ENCODE measurements around the gene PABPN1L. TPM values are rescaled to one million over a fixed set of nuclear protein-coding genes. Genes with fewer than 3 reads are reported as not detected.

Gene PABPN1L
- total and polyA plus RNA-seq, 10 of the 15 experiments (the other 5 are each of a cell fraction or from before 2014, with no cell fraction given), result not detected

DNA sequence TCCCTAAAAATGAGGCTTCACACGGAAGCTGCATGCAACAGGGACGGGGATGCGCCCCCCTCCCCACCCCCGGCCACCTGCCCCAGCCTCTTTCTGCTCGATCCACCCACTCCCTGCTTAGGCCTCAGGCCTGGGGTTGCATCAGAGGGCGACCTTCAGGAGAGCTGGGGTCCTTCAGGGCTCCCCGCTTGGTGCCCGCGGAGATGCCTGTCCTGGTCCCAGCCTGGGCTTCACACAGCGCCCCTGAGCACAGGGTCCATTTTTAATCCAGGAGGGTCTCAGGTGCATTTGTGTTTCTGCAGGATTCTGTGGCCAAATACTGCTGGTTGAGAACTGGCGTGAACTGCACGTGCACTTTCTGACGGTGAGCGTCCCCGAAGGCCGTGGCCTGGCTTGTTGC is 47.3 kb downstream of the PABPN1L start:
- DNase-seq (ENCODE audit: low read depth, low spot score), result no peak
- no peak for FAIRE-seq
- ChIA-PET RAD21 (ENCODE audit: unreplicated experiment) (no interaction called here), CTCF (interaction anchor here (0.6 kb wide), 1 partner anchor 48 kb away, joined by 3 read pairs; no protein-coding TSS in a partner anchor), SMC1A (ENCODE audit: uncharacterized antibody, unreplicated experiment) (interaction anchor here (0.7 kb wide), 1 partner anchor 38 kb away, joined by 3 read pairs; the partner anchor contains the start of genes GALNS and TRAPPC2L), POLR2A (interaction anchor here (0.7 kb wide), 1 partner anchor 32 kb away, joined by 3 read pairs; no protein-coding TSS in a partner anchor)
- Histone ChIP-seq H3K36me3 (ENCODE audit: control insufficient read depth in 2 of 2, insufficient read depth in 2 of 2, low read length in 1 of 2) (no peaks in the 10 kb centered on the region), H4K20me1 (ENCODE audit: control insufficient read depth, insufficient read depth) (no peaks in the 10 kb centered on the region), H3K79me2 (ENCODE audit: control insufficient read depth, insufficient read depth, low read length) (no peaks in the 10 kb centered on the region), H3K27ac (ENCODE audit: control insufficient read depth, insufficient read depth) (no peak overlapping the region), H2AFZ (ENCODE audit: control insufficient read depth, low read depth, low read length) (no peak overlapping the region), H3K9ac (ENCODE audit: control insufficient read depth, insufficient read depth, low read length) (no peak overlapping the region), H3K9me3 (replicated peaks; ENCODE audit: control insufficient read depth, insufficient read depth, low read length) (no peaks in the 10 kb centered on the region), H3K4me3 (no peak overlapping the region), H3K27me3 (replicated peaks in 1 of 2; ENCODE audit: control insufficient read depth in 2 of 2, insufficient read depth in 2 of 2, low read length in 1 of 2) (no peaks in the 10 kb centered on the region), H3K4me1 (ENCODE audit: control insufficient read depth, insufficient read depth, low read length) (no peaks in the 10 kb centered on the region), H3K4me2 (ENCODE audit: control insufficient read depth, insufficient read depth) (no peak overlapping the region)
- no peak for ATAC-seq
- no peak for TF ChIP-seq YY1 (IDR thresholded peaks at IDR 0.05; ENCODE audit: low read depth, low read length)
- TF ChIP-seq, protein P1, sequence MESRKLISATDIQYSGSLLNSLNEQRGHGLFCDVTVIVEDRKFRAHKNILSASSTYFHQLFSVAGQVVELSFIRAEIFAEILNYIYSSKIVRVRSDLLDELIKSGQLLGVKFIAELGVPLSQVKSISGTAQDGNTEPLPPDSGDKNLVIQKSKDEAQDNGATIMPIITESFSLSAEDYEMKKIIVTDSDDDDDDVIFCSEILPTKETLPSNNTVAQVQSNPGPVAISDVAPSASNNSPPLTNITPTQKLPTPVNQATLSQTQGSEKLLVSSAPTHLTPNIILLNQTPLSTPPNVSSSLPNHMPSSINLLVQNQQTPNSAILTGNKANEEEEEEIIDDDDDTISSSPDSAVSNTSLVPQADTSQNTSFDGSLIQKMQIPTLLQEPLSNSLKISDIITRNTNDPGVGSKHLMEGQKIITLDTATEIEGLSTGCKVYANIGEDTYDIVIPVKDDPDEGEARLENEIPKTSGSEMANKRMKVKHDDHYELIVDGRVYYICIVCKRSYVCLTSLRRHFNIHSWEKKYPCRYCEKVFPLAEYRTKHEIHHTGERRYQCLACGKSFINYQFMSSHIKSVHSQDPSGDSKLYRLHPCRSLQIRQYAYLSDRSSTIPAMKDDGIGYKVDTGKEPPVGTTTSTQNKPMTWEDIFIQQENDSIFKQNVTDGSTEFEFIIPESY (IDR thresholded peaks at IDR 0.05), result no peak
- TF ChIP-seq NFXL1 (IDR thresholded peaks at IDR 0.05; ENCODE audit: borderline replicate concordance), result no peak
- no peak for TF ChIP-seq POLR2A (IDR thresholded peaks at IDR 0.05; ENCODE audit: low read depth, low read length)
- no peak for TF ChIP-seq PAX8 (IDR thresholded peaks at IDR 0.05)
- no peak for TF ChIP-seq SIN3A (IDR thresholded peaks at IDR 0.05; ENCODE audit: low read depth, low read length)
- TF ChIP-seq, protein P2, sequence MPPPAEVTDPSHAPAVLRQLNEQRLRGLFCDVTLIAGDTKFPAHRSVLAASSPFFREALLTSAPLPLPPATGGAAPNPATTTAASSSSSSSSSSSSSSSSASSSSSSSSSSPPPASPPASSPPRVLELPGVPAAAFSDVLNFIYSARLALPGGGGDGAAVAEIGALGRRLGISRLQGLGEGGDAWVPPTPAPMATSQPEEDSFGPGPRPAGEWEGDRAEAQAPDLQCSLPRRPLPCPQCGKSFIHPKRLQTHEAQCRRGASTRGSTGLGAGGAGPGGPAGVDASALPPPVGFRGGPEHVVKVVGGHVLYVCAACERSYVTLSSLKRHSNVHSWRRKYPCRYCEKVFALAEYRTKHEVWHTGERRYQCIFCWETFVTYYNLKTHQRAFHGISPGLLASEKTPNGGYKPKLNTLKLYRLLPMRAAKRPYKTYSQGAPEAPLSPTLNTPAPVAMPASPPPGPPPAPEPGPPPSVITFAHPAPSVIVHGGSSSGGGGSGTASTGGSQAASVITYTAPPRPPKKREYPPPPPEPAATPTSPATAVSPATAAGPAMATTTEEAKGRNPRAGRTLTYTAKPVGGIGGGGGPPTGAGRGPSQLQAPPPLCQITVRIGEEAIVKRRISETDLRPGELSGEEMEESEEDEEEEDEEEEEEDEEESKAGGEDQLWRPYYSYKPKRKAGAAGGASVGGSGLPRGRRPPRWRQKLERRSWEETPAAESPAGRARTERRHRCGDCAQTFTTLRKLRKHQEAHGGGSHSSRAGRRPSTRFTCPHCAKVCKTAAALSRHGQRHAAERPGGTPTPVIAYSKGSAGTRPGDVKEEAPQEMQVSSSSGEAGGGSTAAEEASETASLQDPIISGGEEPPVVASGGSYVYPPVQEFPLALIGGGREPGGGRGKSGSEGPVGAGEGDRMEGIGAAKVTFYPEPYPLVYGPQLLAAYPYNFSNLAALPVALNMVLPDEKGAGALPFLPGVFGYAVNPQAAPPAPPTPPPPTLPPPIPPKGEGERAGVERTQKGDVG (CRISPR knock-in tag; IDR thresholded peaks at IDR 0.05), result no peak
- no peak for TF ChIP-seq KLF5 (IDR thresholded peaks at IDR 0.05; ENCODE audit: partially characterized antibody)
- no peak for TF ChIP-seq FOS (IDR thresholded peaks at IDR 0.05; ENCODE audit: borderline replicate concordance, extremely low read depth, insufficient read length)
- no peak for TF ChIP-seq PML (IDR thresholded peaks at IDR 0.05; ENCODE audit: low read length)
- no peak for TF ChIP-seq BACH1 (IDR thresholded peaks at IDR 0.05; ENCODE audit: borderline replicate concordance)
- intact Hi-C loops (cut with micrococcal nuclease; ENCODE audit: unreplicated experiment), result no loop called here
- in situ Hi-C loops (cut with MboI), result no loop called here
- BruUV-seq (replicated peaks), result no TSS peak
- 84% methylated on average over 12 of the region's 16 CpGs for WGBS (ENCODE audit: insufficient coverage, insufficient replicate concordance, low lambda C conversion rate, missing lambda C conversion rate)
